Stimulated activated CD8-positive, alpha-beta memory T cell treated with anti-CD3 and anti-CD28 coated beads, Interleukin-12 subunit alpha, Interleukin-12 subunit beta, amount 100 ng/mL, for 1 hour (primary cell): ENCODE data around the gene LCAT.
"Not testable (repeated sequence)": the region's sequence is repeated elsewhere in the genome, so short reads cannot be mapped to it uniquely, and the experiment has no call there.

Source experiments
- DNase-seq: peaks from one replicate; pipeline ENCODE4 v3.0.0-alpha.2; 2020; ENCODE audit warnings: low read depth

The LCAT gene

DNA sequence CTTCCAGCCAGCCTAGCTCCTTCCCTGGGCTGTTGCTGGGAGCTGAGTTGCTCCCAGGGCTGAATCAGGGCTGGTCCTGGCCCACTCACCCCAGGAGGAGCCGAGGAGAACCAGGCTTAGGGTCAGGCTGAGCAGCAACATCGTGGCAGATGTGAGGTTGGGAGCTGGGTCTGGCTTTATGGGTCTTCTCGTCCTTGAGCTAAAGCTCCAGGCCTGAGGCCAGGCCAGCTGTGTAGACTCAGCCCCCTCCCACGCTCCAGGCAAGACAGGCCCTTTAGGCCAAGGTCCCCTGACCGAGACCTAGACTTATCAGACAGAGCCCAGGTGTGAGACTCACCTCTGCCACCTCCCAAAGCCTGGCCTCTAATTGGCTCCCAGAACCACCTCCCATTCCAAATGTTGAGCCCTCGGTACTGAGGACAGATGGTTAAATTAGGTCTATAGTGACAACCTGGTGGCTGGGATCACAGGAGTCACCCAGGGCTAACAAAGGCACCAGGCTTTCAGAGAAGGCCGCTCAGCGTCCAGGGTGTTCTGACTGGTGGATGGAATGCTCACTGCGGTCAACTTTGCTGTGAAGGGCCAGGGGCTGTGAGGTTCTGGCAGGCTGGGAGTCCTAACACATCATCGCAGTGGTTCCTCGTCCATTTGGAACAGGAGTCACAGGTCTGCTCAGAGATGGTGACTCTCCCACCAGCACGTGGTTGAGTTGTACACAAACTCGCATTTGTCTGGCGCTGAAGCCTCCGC is 12.0 kb downstream of the LCAT start, which contains the start of gene CTRL:
Gene CTRL (minus strand): TSS at position 151 of the 750 bp plus-strand sequence. CDS start 10 bp downstream, at position 141.
- no peak for DNase-seq

DNA sequence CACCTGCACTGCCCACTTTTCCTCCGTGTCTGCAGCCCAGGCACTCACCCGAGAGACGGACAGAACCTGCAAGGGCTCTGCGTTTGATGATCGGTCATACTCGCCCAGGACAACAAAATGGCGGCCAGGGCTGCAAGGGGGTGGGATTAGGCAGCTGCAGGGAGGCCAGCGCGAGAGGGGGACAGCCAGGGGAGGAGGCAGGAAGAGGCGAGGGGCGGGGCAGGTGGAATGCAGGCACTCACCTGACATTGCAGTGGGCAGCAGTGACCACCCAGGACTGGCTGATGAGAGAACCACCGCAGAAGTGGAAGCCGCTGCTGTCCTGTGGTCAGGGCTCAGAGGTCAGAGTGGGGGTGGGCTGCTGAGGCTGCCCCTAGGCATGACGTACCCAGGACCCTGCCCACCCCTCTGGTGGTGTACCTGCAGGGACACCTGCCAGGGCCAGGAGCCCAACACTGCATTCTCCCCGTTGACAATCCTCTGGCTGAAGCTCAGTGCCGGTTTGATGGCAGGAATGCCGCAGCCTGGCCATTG is 13.2 kb downstream of the LCAT start:
- no peak for DNase-seq

DNA sequence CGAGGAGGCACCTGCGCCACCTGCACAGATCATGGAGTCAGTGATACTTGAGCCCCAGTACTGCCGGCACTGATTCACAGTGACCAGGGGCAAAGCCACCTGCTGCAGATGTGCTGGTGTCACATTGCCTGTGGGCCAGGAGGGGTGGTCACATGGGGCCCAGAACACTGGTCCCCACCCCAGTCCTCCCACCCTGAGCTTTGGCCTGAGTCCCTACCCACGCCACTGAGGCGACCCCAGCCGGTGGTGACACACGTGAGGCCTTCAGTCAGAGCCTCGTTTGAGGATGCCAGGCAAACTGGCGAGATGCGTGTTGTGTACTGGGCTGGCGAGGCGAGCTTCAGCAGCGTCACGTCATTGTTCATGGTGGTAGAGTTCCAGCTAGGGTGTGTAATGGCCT is 13.7 kb downstream of the LCAT start:
- no peak for DNase-seq

DNA sequence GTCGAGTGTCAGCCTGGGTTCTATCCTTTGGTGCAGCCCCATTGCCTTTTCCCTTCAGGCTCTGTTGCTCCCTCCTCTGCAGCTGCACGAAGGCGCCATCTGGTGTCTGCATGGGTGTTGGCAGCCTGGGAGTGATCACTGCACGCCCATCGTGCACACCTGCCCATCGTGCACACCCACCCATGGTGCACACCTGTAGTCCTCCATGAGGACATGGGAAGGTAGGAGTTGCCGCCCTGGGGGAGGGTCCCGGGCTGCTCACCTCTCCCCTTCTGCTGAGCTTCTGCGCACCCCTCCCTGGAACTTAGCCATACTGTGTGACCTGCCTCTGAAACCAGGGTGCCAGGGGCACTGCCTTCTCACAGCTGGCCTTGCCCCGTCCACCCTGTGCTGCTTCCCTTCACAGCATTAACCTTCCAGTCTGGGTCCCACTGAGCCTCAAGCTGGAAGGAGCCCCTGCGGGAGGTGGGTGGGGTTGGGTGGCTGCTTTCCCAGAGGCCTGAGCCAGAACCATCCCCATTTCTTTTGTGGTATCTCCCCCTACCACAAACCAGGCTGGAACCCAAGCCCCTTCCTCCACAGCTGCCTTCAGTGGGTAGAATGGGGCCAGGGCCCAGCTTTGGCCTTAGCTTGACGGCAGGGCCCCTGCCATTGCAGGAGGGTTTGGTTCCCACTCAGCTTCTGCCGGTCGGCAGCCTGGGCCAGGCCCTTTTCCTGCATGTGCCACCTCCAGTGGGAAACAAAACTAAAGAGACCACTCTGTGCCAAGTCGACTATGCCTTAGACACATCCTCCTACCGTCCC is 15.2 kb downstream of the LCAT start:
- DNase-seq = peak; percentile 60

DNA sequence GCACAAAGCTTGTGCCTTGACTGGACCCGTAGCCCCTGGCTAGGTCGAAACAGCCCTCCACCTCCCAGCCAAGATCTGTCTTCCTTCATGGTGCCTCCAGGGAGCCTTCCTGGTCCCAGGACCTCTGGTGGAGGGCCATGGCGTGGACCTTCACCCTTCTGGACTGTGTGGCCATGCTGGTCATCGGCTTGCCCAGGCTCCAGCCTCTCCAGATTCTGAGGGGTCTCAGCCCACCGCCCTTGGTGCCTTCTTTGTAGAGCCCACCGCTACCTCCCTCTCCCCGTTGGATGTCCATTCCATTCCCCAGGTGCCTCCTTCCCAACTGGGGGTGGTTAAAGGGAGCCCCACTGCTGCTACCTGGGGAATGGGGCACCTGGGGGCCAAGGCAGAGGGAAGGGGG is 15.8 kb downstream of the LCAT start:
- no peak for DNase-seq

DNA sequence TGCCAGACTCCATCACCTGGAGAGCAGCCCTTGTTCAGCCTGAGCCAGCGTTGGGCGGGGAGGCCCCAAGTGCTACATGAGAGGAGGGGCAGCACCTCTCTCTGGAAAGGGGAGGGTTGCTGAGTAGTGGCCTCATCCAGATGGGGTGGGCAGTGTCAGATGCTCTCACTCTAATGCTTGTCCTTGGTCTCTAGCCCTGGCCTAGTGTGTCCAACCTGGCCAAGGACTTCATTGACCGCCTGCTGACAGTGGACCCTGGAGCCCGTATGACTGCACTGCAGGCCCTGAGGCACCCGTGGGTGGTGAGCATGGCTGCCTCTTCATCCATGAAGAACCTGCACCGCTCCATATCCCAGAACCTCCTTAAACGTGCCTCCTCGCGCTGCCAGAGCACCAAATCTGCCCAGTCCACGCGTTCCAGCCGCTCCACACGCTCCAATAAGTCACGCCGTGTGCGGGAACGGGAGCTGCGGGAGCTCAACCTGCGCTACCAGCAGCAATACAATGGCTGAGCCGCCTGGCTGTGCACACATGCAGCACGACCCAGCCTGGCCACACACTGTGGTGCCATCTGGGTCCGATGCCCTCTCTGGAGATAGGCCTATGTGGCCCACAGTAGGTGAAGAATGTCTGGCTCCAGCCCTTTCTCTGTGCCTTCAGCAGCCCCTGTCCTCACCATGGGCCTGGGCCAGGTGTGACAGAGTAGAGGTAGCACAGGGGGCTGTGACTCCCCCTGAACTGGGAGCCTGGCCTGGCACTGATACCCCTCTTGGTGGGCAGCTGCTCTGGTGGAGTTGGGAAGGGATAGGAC is 16.6 kb downstream of the LCAT start:
- no peak for DNase-seq

DNA sequence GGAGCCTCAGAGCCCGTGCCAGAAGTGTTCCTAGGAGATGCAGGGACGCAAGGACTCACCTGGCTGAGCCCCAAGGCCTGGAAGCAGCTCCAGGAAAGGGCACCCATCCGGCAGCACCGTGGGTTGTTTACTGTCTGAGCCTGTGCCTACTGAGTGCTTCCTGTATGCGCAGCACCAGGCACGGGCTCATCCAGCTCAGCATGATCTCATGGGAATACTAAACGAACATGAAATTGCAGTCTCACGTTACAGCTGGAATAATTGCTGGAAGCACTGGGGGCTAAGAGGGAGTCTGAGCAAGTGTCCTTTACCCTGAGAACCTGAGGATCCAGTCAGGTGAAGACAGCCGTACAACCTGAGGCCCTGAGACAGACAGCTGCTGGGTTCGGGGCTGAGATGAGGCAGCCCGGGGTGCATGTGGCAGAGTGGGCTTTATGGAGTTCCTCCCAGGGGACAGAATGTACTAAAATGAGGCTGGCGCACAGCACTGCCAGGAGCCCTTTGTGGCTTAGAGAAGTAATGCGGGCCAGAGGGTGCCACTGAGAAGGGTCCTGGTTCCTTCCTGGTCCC is 17.7 kb downstream of the LCAT start:
- DNase-seq = no peak

DNA sequence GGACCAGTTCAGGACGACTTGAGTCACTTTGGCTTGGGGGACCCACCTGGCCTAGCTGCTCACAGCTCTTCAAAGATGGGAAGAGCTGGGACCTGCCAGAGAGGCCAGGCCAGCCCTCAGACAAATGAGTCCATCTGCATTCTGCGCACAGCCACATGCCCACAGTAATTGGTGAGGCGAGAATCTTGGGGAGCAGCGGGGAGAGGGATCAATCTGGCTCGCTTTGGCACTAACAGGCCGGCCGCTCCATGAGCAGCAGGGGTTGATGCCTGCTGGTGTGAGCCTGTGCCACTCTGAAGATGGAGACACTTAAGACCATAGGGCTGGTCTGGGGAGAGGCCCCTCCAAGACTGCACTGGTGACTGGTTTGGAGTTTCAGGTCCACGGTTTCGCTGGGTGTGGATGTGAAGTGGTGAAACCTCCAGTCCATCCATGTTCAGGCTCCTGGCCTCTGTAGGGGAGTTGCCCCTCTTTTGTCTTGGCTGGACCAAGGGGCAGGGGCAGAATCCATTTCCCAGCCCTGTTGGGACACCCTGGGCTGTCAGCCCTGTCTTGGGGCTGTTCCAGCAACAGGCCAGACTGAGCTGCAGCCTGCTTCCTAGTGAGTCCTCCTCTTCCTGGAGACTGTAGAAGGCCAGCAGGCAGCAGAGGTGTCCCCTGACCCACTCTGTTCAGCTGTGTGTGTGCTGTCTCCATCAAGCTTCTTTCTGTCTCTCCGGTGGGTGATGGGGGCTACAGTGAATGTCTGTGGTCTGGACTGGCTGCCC is 19.6 kb downstream of the LCAT start:
- DNase-seq = no peak

DNA sequence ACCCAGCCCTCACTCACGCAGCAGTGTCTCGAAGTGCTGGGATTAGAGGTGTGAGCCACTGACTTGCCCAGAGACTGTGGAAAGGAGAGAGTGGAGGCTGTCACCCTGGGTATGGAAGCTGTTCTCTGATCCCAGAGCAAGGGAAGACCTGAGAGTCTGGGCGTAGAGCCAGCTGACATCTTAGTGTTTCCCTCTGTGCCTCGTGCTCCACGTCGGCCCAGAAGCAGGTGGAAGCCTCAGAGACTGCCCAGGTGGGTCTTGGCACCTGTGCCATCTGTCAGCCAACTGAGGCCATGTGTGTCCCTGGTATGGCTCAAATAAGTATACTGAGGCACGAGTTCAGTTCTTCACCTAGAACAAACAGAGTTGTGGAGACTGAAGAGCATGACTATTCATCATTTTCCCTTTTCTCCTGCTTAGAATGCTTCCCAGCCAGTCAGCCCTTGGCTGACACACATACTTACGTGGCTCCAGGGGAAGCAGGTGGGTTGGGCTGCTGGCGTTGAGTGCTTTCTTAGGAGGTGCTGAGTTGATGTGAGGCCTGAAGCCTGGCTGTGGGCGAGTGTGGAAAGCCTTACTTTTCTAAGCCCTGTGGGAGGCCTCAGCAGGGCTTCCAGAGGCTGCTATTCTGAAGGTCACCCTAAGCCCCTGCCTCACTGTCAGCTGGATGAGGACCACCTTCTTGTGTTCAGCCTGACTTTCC is 20.4 kb downstream of the LCAT start:
- DNase-seq = no peak

DNA sequence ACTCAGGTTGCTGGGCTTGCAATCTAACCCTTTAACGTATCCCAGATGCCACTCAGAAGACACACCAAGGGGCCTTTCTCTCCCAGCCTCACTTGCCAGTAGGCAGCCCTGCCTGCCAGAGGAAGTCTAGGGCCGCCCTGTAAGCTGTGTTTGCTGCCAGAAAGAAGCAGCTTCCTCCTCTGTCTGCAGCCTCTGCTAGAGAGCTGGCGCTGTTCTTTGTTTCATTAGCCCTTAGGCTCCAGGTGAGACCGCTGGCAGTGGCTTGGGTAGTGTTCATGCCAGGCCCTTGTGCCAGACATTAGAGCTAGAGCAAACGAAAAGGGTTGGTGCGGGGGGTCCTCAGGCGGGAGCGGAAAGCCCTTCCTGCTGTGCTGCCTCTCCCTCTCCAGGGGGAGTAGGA is 21.2 kb downstream of the LCAT start:
- DNase-seq = no peak

DNA sequence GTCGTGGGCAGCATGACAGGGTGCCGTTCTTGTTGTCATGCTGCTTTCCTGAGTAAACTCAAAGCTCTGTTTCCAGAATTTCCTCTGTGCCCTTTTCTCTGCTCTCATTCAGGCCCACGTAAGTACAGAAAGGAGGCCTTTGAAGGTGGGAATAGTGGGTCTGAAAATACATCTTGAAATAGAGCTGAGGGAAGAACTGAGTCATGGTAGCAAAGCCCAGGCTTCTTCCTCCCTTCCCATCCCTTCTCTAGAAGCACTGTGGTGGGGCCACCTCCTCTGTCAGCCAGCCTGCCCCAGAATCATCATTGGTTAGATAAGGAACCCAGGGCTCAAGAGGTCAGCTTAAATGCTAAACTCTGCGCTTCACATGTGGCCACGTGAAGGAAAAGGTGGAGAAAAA is 21.7 kb downstream of the LCAT start:
- DNase-seq = no peak

DNA sequence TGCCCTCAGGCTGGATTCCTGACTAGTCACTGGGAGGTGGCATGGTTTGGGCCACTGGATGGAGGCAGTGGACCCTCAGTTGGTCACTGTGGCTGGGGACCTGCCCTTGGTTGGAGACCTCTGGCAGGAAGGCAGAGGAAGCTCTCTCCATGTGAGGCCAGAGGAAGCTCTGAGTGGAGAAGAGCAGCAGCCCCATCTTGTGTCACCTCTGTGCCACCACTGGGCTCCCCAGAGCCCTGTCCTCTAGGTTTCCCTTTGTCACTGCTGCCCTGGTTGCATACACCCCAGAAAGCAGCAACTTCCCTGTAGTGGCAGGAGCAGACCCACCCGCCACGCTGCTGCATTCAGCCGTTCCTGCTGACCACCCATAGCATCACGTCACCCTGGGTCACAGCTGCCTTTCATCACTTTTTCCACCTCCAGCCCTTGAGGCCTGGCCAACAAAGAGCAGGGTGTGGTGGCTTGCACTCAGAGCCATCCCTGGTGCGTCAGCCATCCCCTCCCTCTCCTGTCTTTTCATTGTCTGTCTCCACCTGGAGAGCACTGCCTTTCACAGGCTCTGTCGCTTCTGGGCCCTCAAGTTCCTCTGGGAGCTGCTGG is 24.2 kb downstream of the LCAT start:
- DNase-seq = no peak

DNA sequence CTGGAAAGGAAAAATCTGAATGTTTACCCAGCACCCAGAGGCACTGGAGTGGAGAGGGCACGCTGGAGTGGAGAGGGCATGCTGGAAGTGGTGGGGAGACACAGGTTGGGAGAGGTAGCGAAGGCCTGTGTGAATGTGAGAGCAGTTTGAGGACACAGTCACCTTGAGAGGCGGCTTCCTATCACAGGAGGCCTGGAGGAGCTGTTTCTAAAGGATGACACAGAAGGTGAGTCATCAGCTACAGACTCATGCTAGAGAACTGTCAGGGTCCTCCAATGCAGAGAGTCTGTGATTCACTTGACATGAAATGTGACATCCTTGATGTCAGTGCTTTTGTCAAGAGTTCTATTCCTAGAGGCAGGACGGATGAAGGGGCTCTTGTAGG is 26.1 kb downstream of the LCAT start:
- peak; percentile 25 for DNase-seq

DNA sequence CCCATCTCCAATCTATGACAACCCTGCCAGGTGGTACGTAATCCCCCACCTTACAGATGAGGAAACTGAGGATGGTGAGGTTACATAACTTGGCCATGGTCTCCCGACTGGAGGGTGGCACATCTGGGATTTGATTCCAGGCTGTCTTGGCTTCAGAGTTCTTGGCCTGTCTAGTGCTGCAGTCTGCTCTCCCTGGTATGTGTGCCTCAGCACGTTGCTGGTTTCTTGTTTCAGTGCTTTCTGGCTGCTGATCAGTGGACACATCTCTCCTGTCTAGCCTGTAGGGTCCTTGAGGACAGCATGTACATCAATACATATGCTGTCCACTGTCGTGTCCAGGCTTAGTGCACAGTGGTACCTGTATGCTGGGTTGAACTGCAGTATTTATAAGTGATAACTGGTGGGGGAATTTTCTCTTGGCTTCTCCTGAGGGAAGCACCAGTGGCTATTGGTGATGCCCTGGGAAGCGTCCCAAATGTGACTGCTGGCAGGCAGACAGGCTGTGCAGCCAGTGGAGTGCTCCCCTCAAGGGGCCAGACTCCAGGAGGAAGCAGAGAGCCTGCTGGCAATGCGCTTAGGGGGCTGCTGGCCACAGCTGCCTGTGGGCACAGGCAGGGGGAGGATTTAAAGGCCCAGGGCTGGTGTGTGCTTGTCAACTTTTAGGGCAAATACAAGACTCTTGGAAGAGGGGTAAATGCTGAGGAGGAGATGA is 26.6 kb downstream of the LCAT start:
- no peak for DNase-seq

DNA sequence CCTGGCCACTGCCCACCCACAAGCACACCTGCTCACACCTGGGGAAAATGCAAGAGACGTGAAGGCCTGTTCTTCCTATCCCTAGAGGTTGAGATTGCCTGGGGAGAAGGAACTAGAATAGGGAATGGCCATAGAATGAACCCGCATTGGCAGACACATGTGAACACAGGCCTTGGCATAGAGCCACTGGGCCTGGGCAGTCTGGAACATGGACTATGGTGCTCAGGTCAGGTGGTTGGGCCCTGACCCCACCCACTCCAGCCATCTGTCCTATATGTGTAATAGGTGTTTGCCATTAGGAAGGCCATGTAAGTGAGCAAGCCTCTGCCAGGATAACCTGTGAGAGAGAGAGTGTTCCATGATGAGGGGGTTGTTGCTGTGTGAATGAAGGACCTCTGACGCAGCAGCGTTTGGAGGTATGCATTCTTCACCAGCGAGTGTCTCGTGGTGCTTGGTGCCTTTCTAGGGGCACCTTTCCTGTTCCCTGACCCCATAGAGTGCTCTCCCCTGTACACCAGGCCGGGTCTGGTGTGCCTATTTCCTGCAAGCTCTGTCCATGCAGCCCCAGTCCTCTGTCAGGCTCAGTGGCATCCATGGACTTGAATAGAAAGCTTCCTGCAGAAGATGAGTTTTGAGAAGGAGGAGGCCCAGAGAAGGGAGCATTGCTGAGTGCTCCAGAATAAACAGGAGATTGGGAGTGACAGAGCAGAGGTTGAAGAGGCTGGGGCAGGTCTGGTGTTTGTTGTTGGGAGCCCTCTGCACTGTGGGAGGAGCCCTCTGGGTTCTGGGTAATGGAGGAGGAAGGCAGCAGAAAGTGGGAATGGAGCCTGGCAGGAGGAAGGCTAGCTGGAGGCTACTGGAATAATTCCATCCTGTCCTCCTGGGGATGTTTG is 27.8 kb downstream of the LCAT start:
- DNase-seq = no peak

DNA sequence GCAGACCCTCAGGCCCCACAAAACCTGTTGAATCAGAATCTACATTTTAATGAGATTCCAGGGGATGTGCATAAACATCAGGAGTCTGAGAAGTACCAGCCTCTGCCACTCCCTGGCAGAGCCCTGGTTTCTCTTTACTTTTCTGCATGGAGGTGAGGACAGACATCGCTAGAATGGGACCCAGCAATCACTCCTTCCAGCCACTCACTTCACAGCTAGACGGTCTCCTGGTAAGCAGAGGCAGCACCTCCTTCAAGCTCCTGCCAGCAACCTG is 28.5 kb downstream of the LCAT start:
- not testable (repeated sequence) for DNase-seq

DNA sequence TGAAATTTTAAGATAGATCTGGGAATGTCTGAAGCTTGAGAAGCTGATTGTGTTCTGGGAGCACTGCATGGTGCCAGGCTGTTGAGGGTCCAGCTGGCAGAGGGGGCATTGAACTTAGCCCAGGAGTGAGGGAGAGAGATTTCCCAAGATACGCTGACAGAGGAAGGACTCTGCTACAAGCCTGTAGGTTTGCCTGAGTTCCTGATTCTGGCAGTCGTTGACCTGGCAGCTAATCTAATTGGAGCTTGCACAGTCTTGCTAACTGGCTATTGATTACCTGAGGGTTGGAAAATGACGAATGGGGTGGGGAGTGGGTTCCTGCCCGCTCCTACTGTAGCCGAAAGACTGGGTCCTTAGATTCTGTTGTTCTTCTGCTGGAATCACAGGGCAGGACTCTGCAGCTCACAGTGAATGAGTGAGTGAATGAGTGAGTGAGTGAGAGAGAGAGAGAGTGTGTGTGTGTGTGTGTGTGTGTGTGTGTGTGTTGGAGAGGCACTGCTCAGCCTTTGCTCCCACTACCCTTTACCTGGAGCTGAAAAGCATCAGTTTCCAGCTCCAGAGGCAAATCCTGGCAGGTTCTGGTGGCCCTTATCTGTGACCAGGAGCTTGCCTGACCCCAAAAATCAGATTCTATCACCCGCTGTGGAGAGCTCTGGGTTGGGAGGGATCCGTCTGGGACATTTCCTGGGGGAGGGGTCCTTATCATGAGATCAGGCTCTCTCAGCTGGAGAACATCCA is 29.0 kb downstream of the LCAT start:
- no peak for DNase-seq

DNA sequence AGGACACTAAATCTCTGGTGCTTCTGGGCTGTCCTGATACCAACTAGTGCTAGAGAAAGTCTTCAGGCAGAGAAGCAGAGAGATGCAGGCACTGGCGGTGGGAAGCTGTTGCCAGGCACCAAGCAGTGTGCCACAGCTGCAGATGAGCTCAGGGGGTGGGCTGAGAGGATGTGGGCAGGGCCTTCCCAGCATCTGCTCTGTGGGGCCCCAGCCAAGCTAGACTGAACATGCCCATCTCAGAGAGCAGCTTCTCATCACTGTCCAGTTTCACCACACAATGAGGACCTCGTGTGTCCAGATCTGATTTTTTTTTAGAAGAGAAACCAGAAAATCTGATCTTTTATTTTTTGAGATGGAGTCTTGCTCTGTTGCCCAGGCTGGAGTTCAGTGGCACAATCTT is 33.8 kb downstream of the LCAT start:
- no peak for DNase-seq
